ENCODE data around the gene RAB33A. TPM values are rescaled to one million over a fixed set of nuclear protein-coding genes. Genes with fewer than 3 reads are reported as not detected.

The RAB33A gene
- total RNA-seq, 4 donors from 2014 or later, result 0.81 to 0.93 TPM; not detected in 2

GRCh38 chrX:130184168-130184567 lies 12.4 kb downstream of the RAB33A start:
- TF ChIP-seq POLR2A (IDR thresholded peaks at IDR 0.05), result no peak
- Histone ChIP-seq H3K4me3 (replicated peaks in 1 of 3) (no peak overlapping the region), H3K9me3 (no peaks in the 10 kb centered on the region), H3K27ac (no peak overlapping the region), H3K4me1 (no peaks in the 10 kb centered on the region), H3K36me3 (no peaks in the 10 kb centered on the region), H3K27me3 (no peaks in the 10 kb centered on the region)
- no peak for DNase-seq
- 94% methylated on average over 6 to 11 of the region's 11 CpGs for WGBS, 2 donors
- intact Hi-C loops (cut with DNase I), result no loop called here

GRCh38 chrX:130184857-130185256 lies 13.1 kb downstream of the RAB33A start:
- no peak overlapping the region for H3K4me3 ChIP-seq (replicated peaks in 1 of 3)
- WGBS, 2 donors, result 55 to 74% methylated on average over 2 of the region's 2 CpGs
- TF ChIP-seq CTCF (IDR thresholded peaks at IDR 0.05) (no peak), POLR2A (IDR thresholded peaks at IDR 0.05) (no peak)
- H3K4me1 ChIP-seq, result no peaks in the 10 kb centered on the region
- no peak for DNase-seq
- intact Hi-C loops (cut with DNase I), result no loop called here
- H3K9me3 ChIP-seq, result no peaks in the 10 kb centered on the region
- H3K27me3 ChIP-seq, result no peaks in the 10 kb centered on the region
- H3K27ac ChIP-seq, result no peak overlapping the region
- H3K36me3 ChIP-seq, result no peaks in the 10 kb centered on the region

- no peak for TF ChIP-seq CTCF (IDR thresholded peaks at IDR 0.05)
- TF ChIP-seq POLR2A (IDR thresholded peaks at IDR 0.05), result no peak
- intact Hi-C loops (cut with DNase I), result no loop called here
Measured at GRCh38 chrX:130186651-130187050, 14.9 kb downstream of the RAB33A start.

GRCh38 chrX:130190801-130191200 lies 19.0 kb downstream of the RAB33A start:
- Histone ChIP-seq H3K27me3 (no peaks in the 10 kb centered on the region), H3K4me3 (replicated peaks in 1 of 3) (no peak overlapping the region), H3K4me1 (no peaks in the 10 kb centered on the region), H3K27ac (no peak overlapping the region), H3K36me3 (no peaks in the 10 kb centered on the region), H3K9me3 (no peaks in the 10 kb centered on the region)
- WGBS, 2 donors, result 95% methylated on average over 3 of the region's 4 CpGs; no CpG with 5 or more reads in 1 of the 2 donors
- no peak for DNase-seq
- TF ChIP-seq POLR2A (IDR thresholded peaks at IDR 0.05) (no peak), CTCF (IDR thresholded peaks at IDR 0.05) (no peak)
- intact Hi-C loops (cut with DNase I), result loop anchor here (5.0 kb wide), 1 partner anchor 108 kb away; no protein-coding TSS in a partner anchor

More at GRCh38 chrX:130186651-130187050, 14.9 kb downstream of the RAB33A start:
- H3K9me3 ChIP-seq, result no peaks in the 10 kb centered on the region
- no peaks in the 10 kb centered on the region for H3K4me1 ChIP-seq
- WGBS, 2 donors, result 62 to 71% methylated on average over 2 to 4 of the region's 4 CpGs
- no peak overlapping the region for H3K4me3 ChIP-seq (replicated peaks in 1 of 3)
- H3K27ac ChIP-seq, result no peak overlapping the region
- DNase-seq, result no peak
- H3K36me3 ChIP-seq, result no peaks in the 10 kb centered on the region
- H3K27me3 ChIP-seq, result no peaks in the 10 kb centered on the region

GRCh38 chrX:130196466-130196865 lies 24.7 kb downstream of the RAB33A start:
- Histone ChIP-seq H3K9me3 (no peaks in the 10 kb centered on the region), H3K4me3 (replicated peaks in 1 of 3) (no peak overlapping the region), H3K27ac (no peak overlapping the region), H3K36me3 (no peaks in the 10 kb centered on the region), H3K27me3 (no peaks in the 10 kb centered on the region), H3K4me1 (no peaks in the 10 kb centered on the region)
- 78 to 80% methylated on average over 7 of the region's 7 CpGs for WGBS, 2 donors
- intact Hi-C loops (cut with DNase I), result no loop called here
- no peak for TF ChIP-seq POLR2A (IDR thresholded peaks at IDR 0.05)
- no peak for TF ChIP-seq CTCF (IDR thresholded peaks at IDR 0.05)
- DNase-seq, result no peak

GRCh38 chrX:130197464-130197863 lies 25.7 kb downstream of the RAB33A start:
- intact Hi-C loops (cut with DNase I), result no loop called here
- Histone ChIP-seq H3K9me3 (no peaks in the 10 kb centered on the region), H3K36me3 (no peaks in the 10 kb centered on the region), H3K27me3 (no peaks in the 10 kb centered on the region), H3K4me3 (replicated peaks in 1 of 3) (no peak overlapping the region), H3K4me1 (no peaks in the 10 kb centered on the region), H3K27ac (no peak overlapping the region)
- WGBS, 2 donors, result 79 to 86% methylated on average over 4 to 5 of the region's 5 CpGs
- no peak for DNase-seq
- TF ChIP-seq CTCF (IDR thresholded peaks at IDR 0.05) (no peak), POLR2A (IDR thresholded peaks at IDR 0.05) (no peak)

Data from thyroid gland (tissue), 4 donors.